Activated CD8-positive, alpha-beta memory T cell treated with anti-CD3 and anti-CD28 coated beads for 1 hour (primary cell): ENCODE data around the gene DBF4B.

Experiments used
- DNase-seq, 2 donors: peaks; one replicate each; pipeline ENCODE4 v3.0.0-alpha.2; 2020; ENCODE audit warnings: low read depth in 1 of 2; ENCODE audit errors: extremely low read depth in 1 of 2

DBF4B gene

DNA sequence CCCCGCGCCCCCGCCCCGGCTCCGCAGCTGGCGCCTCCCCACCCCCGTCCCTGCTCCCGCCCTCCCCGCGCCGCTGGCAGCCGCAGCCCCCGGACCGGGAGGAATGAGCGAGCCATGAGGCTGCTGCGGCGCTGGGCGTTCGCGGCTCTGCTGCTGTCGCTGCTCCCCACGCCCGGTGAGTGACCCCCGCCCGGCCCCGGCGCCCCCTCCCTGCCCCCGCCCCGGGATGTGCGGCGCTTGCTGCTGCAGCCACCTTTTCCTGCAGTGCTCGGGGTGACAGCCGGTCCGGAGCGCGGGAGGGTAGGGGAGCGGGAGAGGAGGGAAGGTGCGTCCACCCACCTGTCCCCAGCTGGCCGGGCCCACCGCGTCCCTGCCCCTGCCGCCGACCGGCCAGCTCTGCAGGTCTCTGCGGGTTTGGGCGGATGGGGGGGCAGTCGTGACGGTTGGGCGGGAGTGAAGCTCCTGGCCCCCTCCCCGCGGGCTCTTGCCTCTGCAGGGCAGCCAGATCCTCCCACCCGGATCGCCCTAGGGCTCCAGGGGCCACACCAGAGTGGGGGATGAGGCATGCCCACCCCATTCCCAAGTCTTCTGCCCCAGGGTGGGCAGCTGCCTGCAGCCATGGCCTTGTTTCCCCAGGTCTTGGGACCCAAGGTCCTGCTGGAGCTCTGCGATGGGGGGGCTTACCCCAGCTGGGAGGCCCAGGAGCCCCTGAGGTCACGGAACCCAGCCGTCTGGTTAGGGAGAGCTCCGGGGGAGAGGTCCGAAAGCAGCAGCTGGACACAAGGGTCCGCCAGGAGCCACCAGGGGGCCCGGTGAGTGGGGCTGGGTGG lies 50.8 kb downstream of the DBF4B start:
- no peak for DNase-seq

- DNase-seq: no peak
Observed at GRCh38 chr17:44759916-44760243, 51.4 kb downstream of the DBF4B start.

GRCh38 chr17:44760474-44761308 lies 52.2 kb downstream of the DBF4B start:
- DNase-seq: no peak

GRCh38 chr17:44761932-44762810 lies 53.7 kb downstream of the DBF4B start:
- no peak for DNase-seq

GRCh38 chr17:44763170-44763569 lies 54.7 kb downstream of the DBF4B start:
- DNase-seq: no peak

DNA sequence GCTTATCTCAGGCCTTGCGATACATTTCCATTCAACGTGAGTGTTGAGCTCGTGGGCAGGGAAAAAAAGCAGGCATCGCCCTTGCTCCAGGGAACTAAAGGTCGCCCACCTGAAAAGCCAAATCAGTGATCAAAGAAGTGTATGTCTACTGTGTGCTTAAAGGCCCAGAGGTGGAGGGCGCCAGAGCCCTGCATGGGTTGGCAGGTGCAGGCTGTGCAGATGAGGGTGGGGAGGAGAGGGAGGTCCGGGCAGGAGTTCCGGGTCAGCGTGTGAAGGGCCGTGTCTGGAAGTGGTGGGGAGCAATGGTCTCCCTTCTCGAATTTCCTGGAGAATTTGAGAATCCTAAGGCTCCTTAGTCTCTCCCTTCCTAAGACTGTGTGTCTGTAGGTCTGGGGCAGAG lies 57.5 kb downstream of the DBF4B start:
- DNase-seq: no peak

DNA sequence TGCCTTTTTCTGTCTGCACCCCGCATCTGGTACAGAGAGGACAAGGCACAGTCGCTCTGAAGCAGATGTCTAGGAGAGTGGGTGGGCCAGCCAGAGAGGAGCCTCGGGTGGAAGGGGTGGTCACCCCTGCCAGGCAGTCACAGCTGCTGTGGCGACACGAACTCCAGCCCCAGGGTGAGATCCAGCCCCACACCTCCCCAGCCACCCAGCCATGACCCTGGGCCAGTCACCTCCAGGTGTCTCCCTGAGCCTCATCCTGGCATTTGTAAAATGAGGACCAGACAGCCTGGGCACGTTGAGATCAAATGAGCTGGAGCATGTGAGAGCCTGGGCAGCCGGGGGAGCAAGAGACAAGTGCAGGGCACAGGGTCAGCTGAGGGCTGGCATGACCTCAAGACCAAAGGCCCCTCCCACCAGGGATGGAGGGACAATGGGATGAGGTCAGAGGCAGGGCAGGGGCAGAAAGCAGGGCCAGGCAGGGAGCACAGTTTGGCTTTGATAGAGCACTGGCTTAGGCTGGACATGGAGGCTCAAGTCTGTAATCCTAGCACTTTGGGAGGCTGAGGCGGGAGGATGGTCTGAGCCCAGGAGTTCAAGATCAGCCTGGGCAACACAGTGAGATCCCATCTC lies 58.1 kb downstream of the DBF4B start:
- no peak for DNase-seq

- DNase-seq: no peak
Observed at GRCh38 chr17:44767493-44767892, 59.0 kb downstream of the DBF4B start.

GRCh38 chr17:44768505-44769142 lies 60.2 kb downstream of the DBF4B start:
- DNase-seq: no peak

- no peak for DNase-seq
Observed at GRCh38 chr17:44769230-44769629, 60.8 kb downstream of the DBF4B start.

GRCh38 chr17:44769647-44770084 lies 61.2 kb downstream of the DBF4B start:
- DNase-seq: no peak

- DNase-seq: no peak
Observed at GRCh38 chr17:44770166-44770925, 61.9 kb downstream of the DBF4B start.

- DNase-seq: no peak
Observed at GRCh38 chr17:44772308-44773045, 64.0 kb downstream of the DBF4B start.

DNA sequence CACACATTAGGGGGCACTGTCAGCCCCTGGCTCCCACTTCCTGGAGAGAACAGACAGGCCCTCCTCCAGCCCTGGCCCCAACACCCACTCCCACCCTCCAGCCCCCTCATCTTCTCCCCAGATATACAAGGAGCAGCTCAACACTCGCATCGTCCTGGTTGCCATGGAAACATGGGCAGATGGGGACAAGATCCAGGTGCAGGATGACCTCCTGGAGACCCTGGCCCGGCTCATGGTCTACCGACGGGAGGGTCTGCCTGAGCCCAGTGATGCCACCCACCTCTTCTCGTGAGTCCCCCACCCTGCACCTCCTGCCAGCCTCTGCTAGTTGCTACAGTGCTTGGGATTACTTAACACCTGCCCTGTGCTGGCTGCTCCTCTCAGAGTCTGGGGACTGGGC lies 64.7 kb downstream of the DBF4B start:
- no peak for DNase-seq

DNA sequence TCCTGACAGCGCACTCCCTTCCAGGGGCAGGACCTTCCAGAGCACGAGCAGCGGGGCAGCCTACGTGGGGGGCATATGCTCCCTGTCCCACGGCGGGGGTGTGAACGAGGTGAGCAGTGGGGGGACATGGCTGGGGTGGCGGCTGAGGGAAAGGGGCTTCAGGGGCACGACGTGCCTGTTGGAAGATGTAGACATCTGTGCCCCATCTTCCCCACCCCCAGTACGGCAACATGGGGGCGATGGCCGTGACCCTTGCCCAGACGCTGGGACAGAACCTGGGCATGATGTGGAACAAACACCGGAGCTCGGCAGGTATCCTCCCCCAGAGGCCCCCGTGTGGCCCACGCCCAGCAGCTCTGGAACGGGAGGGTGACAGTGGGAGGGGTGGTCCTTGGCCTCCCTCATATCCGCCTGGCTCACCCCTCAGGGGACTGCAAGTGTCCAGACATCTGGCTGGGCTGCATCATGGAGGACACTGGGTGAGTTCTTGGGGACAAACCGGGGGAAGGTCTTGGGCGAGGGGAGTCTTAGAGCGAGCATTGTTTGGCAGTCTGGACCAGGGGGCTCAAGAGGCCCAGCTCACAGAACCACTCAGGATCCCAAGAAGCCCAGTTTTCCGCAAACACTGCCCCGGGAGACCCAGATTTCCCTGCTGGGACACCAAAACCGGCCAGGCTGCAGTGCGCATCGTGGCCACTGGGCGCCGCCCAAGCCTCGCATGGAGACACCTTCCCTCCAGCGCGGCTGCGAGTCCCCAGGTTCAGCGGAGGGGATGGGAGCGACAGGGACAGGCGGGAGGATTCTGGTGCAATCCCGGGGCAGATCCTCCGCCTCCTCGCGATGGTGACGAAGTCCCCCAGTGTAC lies 66.0 kb downstream of the DBF4B start:
- DNase-seq: peak; percentile 63 to 87

DNA sequence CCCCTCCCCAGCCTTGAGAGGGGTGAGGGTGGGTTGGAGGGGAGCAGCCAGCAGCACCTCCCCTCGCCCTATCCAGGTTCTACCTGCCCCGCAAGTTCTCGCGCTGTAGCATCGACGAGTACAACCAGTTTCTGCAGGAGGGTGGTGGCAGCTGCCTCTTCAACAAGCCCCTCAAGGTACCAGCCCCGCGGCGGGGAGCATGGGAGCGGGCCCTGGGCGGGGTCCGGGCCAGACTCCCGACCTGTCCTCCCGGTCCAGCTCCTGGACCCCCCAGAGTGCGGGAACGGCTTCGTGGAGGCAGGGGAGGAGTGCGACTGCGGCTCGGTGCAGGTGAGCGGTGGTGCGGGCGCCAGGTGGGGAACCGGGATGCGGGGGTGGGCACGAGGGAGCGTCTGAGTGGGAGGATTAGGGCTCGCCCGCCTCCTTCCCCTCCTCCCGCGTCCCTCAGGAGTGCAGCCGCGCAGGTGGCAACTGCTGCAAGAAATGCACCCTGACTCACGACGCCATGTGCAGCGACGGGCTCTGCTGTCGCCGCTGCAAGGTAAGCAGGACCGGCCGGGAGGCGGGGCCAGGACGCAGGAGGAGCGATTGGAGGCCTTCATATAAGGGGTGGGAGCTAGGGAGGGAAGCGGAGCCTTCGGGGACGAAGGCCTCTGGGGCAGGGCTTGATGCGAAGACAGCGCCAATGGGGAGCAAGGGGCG lies 66.8 kb downstream of the DBF4B start:
- peak; percentile 92 to 98 for DNase-seq
